Stomach smooth muscle (tissue), 2 donors: ENCODE data around the gene MBNL2.

Experiments used
- H3K27ac ChIP-seq: one replicate; pipeline ENCODE4 v1.7.0; 2013; ENCODE audit warnings: mild to moderate bottlenecking, low read length, inconsistent platforms
- H3K27me3 ChIP-seq, 2 donors: one replicate each; pipeline ENCODE4 v1.7.0; 2013; ENCODE audit warnings: low read length in 2 of 2; ENCODE audit not compliant: insufficient read depth in 2 of 2, control insufficient read depth in 1 of 2
- H3K36me3 ChIP-seq, 2 donors: one replicate each; pipeline ENCODE4 v1.7.0; 2013; ENCODE audit warnings: low read length in 2 of 2; ENCODE audit not compliant: control insufficient read depth in 2 of 2, insufficient read depth in 2 of 2
- H3K4me1 ChIP-seq: one replicate; pipeline ENCODE4 v1.7.0; 2013; ENCODE audit warnings: low read length; ENCODE audit not compliant: control insufficient read depth, insufficient read depth
- H3K4me3 ChIP-seq, 2 donors: one replicate each; pipeline ENCODE4 v1.7.0; 2013; ENCODE audit warnings: low read length in 2 of 2
- H3K9ac ChIP-seq, 2 donors: one replicate each; pipeline ENCODE4 v1.7.0; 2013; ENCODE audit warnings: low read length in 2 of 2, mild to moderate bottlenecking in 1 of 2
- H3K9me3 ChIP-seq, 2 donors: one replicate each; pipeline ENCODE4 v1.7.0; 2013; ENCODE audit warnings: low read length in 2 of 2; ENCODE audit not compliant: control insufficient read depth in 2 of 2
- donor health status: healthy.
- donor health status: Pancreatic carcinoma.

The MBNL2 gene

DNA sequence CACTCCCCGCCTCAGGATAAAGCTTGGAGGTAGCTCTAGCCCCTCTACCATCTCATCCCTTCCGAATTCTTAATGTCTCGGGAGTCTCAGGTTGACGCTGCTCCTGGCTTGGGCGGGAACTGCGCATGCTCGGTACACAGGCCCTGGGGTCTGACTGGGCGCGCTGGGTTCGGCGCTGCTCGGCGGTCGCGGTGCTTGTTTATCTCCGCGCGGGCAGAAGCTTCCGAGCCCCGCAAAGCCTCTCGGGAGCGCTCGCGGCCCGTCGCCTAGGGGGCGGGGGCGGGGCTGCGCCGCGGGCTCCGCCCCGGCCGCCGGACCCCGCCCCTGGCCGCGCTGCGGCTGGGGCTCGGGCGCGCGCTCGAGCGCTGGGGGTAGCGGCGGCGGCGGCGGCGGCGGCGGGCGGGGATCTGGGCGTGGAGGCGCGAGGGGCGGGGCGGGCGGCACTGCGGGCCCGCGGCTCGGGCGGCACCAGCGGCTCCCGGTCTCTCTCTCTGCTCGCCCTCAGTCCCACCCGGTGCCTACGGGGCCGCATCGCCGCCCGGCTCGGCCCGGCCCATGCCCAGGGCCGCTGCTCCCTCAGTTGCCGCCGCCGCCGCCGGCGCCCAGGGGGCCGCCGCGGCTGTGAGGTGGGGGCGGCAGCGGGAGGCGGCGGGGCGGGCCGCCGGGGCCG is 211.7 kb downstream of the MBNL2 start, which contains the start of gene RAP2A:
TSS of gene RAP2A (plus strand) at position 443 of the 670 bp plus-strand sequence. CDS start 302 bp downstream, outside the sequence.
- peak within 1 kb of the TSS; percentile 97 to 98 for H3K9ac ChIP-seq
- no peaks in the 10 kb centered on the region for H3K36me3 ChIP-seq
- peak within 1 kb of the TSS; percentile 98 for H3K27ac ChIP-seq
- H3K27me3 ChIP-seq, result no peaks in the 10 kb centered on the region
- peak within 1 kb of the TSS; percentile 96 to 98 for H3K4me3 ChIP-seq
- no peaks in the 10 kb centered on the region for H3K9me3 ChIP-seq
- peaks cover 4% of the 10 kb centered on the region for H3K4me1 ChIP-seq

DNA sequence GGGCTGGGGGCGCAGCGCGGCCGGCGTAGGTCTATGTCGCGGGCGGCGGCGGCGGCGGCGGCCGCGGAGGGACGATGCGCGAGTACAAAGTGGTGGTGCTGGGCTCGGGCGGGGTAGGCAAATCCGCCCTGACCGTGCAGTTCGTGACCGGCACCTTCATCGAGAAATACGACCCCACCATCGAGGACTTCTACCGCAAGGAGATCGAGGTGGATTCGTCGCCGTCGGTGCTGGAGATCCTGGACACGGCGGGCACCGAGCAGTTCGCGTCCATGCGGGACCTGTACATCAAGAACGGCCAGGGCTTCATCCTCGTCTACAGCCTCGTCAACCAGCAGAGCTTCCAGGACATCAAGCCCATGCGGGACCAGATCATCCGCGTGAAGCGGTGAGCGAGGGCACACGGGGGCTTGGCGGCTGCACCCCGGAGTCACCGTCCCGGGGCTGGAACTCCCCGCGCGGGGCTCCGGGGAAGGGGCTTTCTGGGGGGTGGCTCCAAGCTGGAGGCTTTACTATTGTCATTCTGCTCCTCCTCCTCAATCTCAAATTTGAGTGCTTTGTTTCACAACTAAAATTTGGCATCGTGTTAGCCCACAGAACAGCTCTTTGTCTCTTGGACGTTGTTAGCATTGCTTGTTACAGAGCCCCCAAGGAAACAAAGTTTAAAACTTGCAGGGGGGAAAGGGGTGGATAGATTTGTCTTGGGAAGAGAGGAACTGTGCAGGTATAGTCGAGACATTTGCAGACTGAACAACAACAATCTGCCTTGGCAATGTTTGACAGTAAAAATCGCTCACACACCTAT is 212.5 kb downstream of the MBNL2 start:
- H3K4me1 ChIP-seq, result peaks cover 4% of the 10 kb centered on the region
- no peaks in the 10 kb centered on the region for H3K27me3 ChIP-seq
- H3K27ac ChIP-seq, result no peak overlapping the region

DNA sequence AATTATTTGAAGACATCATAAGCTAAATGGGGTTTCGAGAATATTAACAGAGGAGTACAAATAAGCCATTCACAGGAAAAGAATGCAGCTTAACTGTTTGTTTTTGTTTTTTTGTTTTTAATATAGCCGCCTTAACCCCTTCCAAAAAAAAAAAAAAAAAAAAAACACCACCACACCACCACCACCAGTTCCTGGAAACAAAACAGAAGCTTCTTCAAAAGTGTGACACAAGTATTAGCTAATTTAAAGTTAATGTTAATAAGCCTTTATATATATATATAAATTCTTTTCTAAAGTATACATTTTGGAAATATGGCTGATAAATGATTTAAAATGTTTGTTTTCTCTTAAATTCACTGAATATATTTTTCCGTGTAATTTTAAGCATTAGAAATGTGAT is 213.2 kb downstream of the MBNL2 start:
- Histone ChIP-seq H3K27ac (no peak overlapping the region), H3K9me3 (no peaks in the 10 kb centered on the region), H3K4me1 (peaks cover 4% of the 10 kb centered on the region), H3K9ac (no peak overlapping the region), H3K4me3 (peak overlapping the region; percentile 63 to 82), H3K27me3 (no peaks in the 10 kb centered on the region), H3K36me3 (no peaks in the 10 kb centered on the region)

More for the DNA sequence above, 212.5 kb downstream of the MBNL2 start:
- H3K4me3 ChIP-seq, result peak overlapping the region; percentile 63 to 82
- H3K9me3 ChIP-seq, result no peaks in the 10 kb centered on the region
- peak overlapping the region; percentile 57 to 68 for H3K9ac ChIP-seq
- H3K36me3 ChIP-seq, result no peaks in the 10 kb centered on the region

DNA sequence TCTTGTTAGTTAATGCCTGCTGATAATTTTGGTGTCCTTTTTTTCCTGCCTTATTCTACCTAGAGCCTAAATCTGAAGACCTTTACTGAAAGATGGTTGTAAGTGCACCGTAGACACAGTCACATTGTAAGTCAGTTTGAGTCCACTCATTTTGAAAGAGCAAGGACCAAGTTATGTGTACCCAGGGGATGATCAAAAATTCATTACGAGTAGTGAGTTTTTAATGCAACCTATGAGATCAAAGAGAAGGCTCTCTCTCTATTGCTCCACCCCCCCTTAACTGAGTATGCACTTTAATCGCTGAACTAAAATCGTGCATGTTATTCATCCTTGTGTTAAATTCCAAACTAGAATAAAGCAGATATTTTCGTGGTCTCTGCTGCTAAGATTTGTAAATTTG is 213.7 kb downstream of the MBNL2 start:
- Histone ChIP-seq H3K4me3 (peak overlapping the region; percentile 57 to 63), H3K36me3 (no peaks in the 10 kb centered on the region), H3K9me3 (no peaks in the 10 kb centered on the region), H3K27me3 (no peaks in the 10 kb centered on the region), H3K27ac (no peak overlapping the region), H3K4me1 (peaks cover 4% of the 10 kb centered on the region), H3K9ac (peak overlapping the region in 1 of 2 donors; percentile 36)

DNA sequence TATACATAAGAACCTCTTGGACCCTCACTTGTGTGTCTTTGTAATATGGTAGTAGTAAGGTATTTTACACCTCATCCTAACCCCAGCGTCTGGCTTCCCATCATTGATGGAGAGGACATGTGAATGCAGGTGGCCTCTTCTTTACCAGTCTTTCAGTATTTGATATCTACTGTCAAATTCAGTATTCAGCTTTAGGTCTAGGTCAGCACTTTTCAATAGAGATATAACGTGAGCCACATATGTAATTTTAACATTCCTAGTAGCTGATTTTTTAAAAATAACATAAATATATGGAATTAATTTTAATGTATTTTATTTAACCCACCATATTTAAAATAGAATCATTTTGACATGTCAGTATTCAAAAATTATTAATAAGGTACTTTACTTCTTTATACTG is 214.7 kb downstream of the MBNL2 start:
- Histone ChIP-seq H3K4me1 (peaks cover 4% of the 10 kb centered on the region), H3K36me3 (no peaks in the 10 kb centered on the region), H3K9ac (no peak overlapping the region), H3K27ac (no peak overlapping the region), H3K9me3 (no peaks in the 10 kb centered on the region), H3K27me3 (no peaks in the 10 kb centered on the region), H3K4me3 (no peak overlapping the region)

DNA sequence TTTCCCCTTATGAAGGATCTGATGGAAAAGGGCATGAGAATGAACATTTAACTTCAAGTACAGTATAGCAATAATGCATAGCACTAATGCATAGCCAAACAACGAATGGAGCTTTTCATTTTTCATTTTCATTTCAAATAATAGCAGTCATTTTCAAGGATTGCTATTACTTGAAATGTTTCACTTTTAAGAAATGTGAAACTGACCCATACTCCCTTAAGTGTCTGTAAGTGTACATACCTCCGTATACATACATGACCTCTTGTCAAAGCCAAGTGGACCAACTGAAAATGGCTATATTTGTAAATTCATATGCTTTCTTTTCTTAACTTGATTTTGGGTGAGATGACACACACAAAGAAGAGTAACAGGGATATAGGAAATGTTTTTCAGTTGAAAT is 215.6 kb downstream of the MBNL2 start:
- H3K27ac ChIP-seq, result no peak overlapping the region
- no peaks in the 10 kb centered on the region for H3K27me3 ChIP-seq
- H3K36me3 ChIP-seq, result no peaks in the 10 kb centered on the region
- no peak overlapping the region for H3K9ac ChIP-seq
- H3K9me3 ChIP-seq, result no peaks in the 10 kb centered on the region
- H3K4me1 ChIP-seq, result no peaks in the 10 kb centered on the region
- H3K4me3 ChIP-seq, result no peak overlapping the region

DNA sequence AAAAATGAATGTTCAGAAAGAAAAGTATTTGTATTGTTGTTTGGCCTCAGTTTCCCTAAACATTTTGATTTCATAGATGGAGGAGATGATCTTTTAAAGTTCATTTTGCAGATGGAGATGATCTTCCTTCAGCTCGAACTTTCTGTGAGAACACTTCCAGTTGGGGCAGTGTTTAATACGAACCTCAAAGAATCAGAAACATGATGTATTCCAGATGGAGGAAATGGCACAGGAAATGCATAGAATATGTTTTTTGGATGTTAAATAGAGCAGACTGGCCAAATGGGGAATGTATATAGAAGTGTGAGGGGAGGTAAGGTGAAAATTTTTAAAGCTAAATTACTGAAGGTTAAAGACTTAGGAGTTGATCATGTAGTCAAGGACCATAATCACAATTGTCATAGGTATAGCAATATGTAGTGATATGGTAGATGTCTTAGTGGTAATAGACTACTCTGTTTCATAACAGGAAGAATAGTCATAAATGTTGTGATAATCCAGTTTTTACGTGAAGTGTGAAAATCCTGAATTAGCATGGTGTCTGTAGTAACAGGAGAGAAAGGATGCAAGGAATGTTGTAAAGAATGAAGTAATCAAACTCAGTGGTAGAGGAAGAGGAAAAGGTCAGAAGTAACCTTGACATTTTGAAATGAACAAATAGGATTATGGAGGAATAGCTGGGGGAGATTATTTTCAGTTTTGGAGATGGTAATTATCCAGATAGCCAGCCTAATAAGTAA is 216.9 kb downstream of the MBNL2 start:
- H3K4me1 ChIP-seq, result no peaks in the 10 kb centered on the region
- no peaks in the 10 kb centered on the region for H3K27me3 ChIP-seq
- no peaks in the 10 kb centered on the region for H3K36me3 ChIP-seq
- no peak overlapping the region for H3K4me3 ChIP-seq
- H3K9me3 ChIP-seq, result no peaks in the 10 kb centered on the region
- no peak overlapping the region for H3K27ac ChIP-seq
- H3K9ac ChIP-seq, result no peak overlapping the region

DNA sequence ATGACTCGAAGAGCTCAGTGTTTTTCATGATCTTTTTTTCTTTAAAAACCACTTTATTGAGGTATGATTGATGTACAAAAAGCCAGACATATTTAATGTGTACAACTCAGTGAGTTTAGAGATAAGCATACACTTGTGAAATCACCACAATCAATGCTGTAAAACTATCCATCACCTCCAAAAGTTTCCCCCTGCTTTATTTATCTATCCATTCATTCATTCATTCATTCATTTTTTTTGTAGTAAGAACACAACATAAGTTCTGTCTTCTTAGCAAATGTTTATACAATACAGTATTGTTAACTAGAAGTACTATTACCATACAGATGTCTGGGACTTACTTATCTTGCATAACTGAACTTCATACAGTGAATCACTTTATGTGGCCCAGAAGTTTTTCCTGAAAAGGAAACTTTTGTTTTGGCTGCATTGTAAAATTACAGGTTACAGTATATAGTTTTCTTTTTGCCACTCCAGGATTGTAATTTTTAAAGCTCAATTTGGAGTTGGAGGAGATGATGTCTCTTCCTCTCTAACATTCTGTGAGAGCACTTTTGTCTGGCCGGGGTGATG is 218.6 kb downstream of the MBNL2 start:
- Histone ChIP-seq H3K36me3 (no peaks in the 10 kb centered on the region), H3K4me1 (no peaks in the 10 kb centered on the region), H3K9me3 (no peaks in the 10 kb centered on the region), H3K27me3 (no peaks in the 10 kb centered on the region), H3K9ac (no peak overlapping the region), H3K27ac (no peak overlapping the region), H3K4me3 (no peak overlapping the region)

DNA sequence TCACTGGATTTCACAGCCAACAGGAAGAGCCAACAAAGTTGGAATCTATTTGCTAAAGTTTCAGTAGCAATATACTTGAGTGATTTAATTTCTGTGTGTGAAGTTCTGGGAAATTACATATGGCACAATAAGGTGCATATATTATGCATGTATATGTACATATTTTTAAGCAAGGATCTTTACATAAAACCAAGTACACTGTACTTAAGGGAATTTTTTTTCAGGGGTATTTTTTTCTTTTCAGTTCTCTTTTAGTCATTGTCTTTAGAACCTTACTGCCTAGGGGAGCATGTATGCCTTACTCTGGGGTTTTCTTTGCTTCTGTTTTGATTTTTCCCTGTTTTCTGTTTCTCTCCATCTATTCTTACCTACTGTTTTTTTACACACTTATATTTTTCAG is 219.2 kb downstream of the MBNL2 start:
- Histone ChIP-seq H3K9ac (no peak overlapping the region), H3K36me3 (no peaks in the 10 kb centered on the region), H3K27me3 (no peaks in the 10 kb centered on the region), H3K4me3 (no peak overlapping the region), H3K4me1 (no peaks in the 10 kb centered on the region), H3K9me3 (no peaks in the 10 kb centered on the region), H3K27ac (no peak overlapping the region)
